ENCODE results near the gene CH25H.
A peak's percentile ranks its signal among the peaks of the same experiment; 100 is the strongest.
"Not testable (repeated sequence)": the region's sequence is repeated elsewhere in the genome, so short reads cannot be mapped to it uniquely, and the experiment has no call there.

Gene CH25H, protein sequence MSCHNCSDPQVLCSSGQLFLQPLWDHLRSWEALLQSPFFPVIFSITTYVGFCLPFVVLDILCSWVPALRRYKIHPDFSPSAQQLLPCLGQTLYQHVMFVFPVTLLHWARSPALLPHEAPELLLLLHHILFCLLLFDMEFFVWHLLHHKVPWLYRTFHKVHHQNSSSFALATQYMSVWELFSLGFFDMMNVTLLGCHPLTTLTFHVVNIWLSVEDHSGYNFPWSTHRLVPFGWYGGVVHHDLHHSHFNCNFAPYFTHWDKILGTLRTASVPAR

DNA sequence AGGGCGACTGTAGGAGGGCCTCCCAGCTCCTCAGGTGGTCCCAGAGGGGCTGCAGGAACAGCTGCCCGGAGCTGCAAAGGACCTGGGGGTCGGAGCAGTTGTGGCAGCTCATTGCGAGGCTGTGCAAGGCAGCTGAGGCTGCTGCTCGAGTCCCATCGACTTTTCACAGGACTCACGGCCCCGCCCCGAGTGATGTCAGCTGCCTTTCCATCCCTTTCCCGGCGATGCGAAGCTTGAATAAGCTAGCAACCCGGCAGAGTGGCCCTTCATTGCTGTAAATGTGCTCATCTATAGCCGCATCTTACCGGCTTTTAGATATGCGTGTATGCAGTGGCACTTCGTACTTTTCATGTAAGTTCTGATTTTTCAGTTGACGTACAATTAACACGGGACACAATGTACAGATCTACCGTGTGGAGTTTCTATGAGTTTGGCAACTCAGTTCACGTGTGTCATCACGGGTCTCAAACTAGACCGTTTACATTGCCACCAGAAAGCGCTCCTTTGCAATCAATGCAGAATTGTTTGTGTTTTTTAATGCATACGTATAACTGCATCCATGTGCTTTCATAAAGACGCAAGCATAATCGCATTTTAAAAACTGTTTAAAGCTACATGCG, at the start of gene CH25H:
TSS of gene CH25H (minus strand) at position 137 of the 620 bp plus-strand sequence. CDS start at position 112, 25 bp downstream.
- peak; percentile 43 for DNase-seq

DNA sequence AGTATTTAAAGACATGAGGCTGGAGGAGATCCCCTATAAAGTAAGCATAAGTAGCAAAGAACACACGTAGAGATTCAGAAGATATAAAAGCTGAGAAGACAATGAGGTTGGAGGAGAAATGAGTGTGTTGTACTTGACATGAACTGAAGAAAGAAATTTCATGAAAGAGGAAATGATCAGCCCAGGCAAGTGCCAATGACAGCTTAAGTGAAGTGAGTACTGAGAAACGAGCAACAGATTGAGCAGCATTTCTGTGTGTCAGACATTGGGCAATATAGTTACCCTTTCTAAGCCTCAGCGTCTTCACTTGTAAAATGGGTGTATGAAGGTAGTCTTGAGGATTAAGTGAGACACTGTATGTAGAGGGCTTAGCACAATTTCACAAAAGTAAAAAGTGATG, 49.2 kb upstream of the CH25H start:
- no peak for DNase-seq

DNA sequence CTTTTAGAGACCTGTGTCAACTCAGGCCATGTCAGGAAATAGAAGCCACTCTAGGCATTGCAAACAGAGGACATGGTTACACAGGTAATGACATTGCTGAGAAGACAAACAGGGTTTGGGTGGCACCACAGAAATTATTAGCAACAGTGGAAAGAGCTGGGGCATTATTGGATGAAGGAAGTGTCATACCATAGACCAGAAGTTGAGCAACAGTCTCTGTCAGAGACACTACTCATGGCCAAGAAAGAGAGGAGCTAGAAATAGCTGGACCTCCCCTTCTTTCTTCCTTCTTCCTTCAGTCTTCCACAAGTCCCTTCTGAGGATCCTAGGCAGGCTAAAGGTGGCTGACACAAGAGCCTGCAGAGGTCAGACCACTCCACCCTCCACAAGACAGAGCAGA, 48.7 kb upstream of the CH25H start:
- no peak for DNase-seq

DNA sequence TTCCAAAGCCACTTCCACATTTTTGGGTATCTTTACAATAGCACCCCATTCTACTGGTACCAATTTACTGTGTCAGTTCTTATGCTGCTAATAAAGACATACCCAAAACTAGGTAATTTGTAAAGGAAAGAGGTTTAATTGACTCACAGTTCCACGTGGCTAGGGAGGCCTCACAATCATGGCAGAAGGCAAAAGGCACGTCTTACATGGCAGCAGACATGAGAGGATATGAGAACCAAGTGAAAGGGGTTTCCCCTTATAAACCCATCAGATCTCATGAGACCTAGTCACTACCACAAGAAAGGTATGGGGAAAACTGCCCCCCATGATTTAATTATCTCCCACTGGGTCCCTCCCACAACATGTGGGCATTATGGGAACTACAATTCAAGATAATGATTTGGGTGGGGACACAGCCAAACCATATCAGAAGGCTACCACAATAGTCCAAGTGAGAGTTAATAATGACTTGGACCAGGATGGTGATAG, 48.0 kb upstream of the CH25H start:
- not testable (repeated sequence) for DNase-seq

DNA sequence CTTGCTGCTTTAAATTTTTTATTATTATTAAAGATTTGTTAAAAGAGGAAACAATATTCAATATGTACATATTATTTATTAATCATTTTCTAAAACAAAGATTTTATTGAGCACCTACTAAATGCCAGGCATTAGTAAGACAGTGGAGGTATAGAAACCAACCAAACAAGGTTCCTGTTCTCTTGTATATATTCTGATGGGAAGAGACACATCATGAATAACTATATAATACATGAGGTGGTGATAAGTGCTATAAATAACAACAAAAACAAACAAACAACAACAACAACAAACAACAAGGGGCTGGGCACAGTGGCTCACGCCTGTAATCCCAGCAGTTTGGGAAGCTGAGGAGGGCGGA, 45.1 kb upstream of the CH25H start:
- DNase-seq = no peak

DNA sequence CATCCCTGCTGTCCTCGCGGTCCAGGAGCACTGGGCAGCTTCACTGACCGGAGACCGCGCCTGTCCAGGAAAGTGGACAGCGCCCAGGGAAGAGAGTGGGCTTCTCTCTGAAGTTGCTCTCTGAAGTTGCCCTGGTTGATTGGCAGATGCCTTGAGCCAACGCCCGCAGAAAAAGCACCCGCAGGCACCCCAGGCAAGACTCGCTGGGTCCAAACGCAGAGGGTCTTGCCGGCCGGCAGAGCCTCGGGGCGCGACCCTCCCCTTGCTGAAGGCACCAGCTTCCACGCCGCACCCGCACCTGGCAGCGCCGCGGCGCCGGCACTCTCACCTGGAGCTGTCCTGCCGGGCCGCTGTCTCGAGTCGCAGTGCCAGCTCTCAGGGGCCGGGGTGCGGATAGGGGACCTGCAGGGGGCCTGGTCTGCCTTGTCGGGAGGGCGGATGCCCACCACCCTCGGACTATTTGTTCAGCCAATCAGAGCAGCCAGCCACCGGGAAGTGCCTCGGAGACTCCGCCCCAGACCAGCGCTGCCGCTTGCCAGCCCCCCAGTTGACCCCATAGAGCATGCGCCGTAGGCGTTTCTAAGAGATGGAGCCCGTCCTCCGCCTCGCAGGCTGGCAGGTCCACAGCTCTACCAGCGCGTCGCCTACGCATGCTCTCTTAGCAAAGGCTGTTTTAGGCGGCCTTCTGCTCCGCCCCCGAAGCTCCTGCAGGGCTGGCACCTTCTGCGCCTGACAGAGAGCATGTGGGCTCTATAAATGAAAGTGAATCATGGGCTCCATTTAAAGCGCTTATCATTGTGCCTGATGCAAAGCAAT, 44.5 kb upstream of the CH25H start, which contains the start of gene LIPA:
TSS of gene LIPA (minus strand) at position 367 of the 816 bp plus-strand sequence. CDS start 4,127 bp downstream, outside the sequence.
- peak; percentile 99 for DNase-seq

DNA sequence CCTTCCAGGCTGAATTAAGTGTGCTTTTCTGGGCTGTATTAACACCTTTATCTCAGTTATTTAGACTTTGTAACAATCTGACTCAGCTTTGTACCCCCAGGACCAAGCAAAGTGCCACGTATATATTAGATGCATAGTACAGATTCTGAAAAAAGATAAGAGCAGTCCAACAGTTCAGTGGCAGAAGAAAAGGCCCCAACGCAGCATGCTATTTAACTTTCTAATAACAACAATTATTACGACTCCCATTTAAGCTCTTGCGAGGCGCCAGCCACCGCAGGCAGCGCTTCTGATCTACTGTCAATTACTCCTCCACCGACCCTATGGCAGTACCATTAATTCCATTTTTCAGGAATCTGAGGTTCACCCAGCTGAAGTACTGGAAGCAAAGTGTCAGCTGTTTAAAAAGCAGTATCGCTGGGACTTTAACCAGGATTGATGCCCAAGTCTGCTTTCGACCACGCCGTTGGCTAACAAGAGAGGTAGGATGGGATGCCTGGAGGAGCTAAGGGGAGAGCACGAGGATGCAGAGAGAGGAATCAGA, 43.8 kb upstream of the CH25H start:
- peak; percentile 7 for DNase-seq

DNA sequence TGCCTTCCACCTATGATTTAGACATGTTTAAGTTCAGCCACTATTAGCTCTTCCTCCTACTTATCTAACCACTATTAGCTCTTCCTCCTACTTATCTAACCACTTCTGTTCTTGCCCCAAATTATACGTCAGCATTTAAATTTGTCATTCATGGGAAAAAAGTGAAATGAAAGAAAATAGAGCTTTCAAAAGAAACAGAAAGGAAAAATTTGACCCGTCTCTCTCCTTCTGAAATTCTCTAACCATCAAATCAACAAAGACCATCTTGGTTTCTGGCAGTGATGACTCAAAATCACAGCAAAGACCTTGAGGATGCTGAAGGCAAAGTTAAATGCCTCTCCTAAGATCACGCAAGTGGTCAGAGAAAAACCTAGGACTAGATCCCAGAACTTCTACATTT, 41.9 kb upstream of the CH25H start:
- no peak for DNase-seq

DNA sequence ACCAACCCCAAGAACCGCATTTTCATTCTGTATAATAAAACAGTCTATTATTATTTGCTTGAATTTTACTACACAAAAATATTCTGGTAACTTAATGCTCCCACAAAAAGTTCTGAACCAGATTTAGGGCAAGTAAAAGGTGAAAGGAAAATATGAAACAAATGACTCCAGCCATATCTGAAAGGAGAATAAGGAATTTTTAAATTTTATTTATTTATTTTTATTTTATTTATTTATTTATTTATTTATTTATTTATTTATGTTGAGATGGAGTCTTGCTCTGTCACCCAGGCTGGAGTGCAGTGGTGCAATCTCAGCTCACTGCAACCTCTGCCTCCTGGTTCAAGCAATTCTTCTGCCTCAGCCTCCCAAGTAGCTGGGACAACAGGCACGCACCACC, 40.5 kb upstream of the CH25H start:
- not testable (repeated sequence) for DNase-seq

DNA sequence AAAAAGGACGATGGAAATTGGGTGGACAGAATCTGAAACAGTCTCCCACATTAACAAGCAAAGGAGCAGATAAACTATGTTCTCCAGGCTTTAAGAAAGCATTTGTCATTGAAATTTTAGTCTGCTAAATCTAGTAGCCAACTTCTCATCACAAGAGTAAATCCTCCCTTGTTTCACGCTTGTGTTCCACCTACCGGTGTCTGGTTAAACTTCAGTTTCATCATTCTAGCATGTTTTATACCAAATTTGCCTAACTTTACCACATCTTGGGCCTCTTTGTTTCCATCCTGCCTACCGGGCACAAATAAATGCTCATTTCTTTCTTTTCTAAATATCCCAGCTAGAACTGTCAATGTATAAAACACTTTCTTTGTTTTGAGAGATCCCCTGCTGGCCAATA, 38.7 kb upstream of the CH25H start:
- DNase-seq = no peak

DNA sequence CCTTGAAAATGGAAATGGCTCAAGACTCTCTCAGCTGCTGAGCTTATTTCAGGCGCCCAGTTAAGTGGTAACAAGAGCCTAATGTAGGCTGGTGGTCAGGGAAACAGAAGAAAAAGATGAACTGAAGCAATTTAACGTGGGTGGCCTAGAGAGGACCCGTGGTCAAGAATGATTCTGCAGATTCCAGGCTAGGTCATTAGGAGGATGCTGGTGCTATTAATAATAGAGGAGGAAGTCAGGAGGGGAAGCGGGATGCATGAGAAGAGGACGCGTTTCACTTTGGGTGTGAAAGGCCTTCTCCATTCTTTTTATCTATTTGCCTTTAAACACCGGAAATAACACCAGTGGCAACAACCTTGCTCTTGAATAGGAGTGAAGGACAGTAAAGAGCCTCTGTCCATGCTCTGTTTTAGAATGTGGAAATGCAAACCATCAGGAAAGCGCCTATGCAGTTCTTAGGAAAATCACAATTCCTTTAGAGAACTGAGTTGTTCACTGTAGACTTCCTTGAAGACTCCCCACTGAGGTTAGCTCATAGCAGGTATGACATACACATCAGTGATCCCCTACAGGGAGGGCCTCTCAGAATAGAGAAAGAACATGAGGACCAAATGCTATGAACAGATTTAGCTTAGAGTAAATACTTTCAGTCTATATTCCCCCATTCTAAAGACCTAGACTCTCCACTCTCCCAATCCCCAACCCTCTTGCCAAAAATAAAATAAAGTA, 35.9 kb upstream of the CH25H start:
- DNase-seq = no peak

DNA sequence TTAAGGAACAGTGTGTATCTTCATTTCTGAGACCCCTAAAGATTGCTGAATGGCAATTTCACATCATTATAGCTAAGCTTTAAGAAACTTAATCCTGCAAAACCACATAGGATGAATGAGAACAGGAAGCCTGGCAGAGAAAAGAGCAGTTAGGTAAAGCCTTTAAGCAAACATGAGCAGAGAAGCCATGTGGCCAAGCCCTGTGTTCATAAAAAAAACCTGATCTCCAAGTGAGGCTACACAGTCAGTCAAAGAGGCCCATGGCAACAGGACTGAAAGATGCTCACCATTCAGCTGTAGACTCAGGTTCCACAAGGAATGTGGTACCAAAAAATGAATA, 35.2 kb upstream of the CH25H start:
- DNase-seq = no peak

DNA sequence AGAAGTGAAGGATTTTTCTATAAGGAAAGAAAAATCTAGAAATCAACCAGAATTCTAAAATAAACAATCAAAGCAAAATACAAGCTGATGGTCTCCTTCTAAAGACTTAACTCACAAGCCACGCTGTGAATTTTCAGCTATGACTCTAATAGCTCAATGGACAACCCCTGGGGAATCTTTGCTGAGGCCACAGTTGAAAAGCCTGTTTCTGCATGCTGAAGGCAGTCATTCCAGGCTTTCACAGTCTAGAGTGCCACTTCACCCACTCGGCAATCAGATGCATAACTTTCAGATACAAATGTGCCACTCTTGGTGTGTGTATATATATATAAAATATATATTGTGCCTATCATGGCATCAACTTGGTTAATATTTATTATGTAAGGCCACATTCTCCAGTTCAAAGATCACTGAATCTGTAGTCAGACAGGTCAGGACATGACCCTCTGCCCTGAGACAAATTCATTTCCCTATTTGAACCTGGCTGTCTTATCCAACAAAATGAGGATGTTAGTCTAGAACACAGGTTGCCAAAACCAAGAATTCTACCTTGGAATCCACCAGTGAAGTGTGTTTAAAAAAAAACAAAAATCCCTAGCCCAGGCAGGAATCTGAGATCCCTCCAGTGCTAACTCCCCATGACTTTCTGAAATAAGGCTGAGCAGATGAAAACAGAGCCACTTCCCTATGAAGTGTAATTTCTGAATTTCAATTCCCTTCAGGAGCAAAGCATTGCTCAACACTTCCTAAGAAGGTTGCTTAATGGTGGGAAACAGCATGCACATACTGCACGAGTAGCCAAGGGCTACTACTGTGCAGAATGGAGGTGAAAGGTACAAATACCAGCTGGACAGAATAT, 34.6 kb upstream of the CH25H start:
- no peak for DNase-seq

DNA sequence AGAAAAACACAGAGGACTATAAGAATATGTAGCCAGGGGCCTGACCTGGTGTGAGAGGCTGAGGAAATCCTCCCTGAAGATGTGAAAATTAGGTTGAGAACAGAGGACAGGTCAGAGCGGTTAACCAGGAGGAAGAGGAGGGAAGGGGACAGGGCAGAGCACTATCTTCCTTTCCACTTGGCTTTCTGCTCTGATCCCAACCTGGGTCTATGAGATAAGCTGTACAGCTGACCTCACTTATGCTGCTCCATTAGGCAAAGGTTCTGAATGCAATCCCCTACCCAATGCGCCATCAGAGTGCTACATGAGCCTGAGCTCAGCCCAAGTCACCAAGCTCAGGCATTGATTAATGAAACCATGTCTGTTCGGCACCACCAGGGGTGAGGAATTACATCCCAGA, 33.9 kb upstream of the CH25H start:
- DNase-seq = no peak

DNA sequence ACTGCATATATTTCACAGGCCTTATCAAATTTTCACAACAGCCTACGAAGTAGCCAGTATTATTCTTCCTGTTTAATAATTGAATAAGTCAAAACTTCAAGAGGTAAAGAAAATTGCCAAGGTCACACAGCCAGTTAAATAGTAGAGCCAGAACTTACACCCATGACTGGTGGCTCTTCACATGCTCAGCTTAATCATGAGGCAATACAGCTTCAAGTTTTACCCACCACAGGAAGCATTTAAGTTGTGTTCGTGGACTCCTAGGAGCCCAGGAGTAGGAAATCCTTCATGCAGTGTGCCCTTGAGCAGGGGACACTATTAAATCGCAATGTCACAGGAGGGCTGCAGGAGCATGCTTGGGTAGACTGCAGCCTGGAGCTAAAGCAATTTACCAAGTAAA, 33.4 kb upstream of the CH25H start:
- no peak for DNase-seq

DNA sequence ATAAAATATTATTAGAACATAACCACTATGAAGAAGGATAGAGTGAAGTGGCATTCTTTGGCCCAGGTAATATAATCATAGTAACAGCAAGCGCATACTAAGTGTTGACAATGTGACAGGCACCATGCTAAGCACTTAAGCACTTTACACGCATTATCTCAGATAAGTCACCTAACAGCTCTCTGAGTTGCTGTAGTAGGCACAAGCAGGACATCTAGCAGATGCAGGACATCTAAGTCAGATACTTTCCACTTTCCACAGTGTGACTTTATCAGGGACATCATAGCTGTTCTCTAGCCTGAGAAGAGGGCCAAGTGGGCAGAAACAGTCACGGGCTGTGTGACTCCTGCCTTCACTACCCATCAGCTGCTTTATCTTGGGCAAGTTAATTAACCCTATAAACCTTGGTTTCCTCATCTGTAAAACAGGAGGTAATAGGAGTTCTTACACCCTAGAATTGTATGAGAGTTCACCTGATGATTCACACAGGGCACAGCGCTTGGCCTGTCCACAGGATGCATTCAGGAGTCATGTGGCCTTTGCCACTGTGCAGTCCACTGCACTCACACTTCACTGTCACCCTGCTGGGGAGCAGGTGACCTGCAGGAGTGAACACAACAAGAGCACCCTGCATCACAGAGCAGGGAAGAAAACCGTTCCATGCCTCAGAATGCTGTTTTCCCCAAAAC, 32.0 kb upstream of the CH25H start:
- DNase-seq = no peak

DNA sequence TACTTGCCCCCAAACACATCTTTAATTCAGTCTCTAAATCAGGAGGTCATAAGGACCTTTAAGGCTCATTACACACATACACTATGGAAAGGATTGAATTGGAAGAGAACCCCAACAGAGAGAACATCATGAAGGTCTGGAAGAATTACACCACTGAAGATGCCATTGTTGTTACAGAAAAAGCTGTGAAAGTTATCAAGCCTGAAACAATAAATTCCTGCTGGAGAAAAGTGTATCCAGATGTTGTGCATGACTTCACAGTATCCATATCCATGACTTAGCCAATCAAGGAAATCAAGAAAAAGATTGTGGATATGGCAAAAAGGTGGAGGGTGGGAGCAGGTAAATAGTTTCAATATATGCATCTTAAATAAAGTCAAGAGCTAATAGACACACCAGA, 30.7 kb upstream of the CH25H start:
- DNase-seq = no peak

DNA sequence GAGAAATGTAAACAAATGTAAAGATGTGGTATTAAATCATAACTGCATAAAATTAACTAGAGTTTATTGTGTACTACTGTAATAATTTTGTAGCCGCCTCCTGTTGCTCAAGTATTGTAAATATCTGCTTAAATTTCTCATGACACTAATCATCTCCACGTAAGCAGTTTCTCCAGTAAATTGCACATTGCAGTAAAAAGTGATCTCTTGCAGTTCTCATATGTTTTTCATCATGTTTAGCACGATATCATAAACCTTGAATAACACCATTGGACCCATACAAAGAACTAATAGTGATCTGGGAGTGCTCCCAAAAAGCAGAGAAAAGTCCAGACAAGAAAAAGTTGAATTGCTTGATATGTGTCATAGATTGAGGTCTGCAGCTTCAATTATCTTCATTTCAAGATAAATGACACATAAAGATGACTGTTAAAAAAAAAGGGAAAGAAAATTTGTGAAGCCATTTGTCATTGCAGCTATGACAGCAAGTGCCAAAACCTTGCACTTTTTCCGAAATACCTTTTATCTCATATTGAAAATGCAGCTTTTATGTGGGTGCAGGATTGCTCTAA, 29.2 kb upstream of the CH25H start:
- no peak for DNase-seq

DNA sequence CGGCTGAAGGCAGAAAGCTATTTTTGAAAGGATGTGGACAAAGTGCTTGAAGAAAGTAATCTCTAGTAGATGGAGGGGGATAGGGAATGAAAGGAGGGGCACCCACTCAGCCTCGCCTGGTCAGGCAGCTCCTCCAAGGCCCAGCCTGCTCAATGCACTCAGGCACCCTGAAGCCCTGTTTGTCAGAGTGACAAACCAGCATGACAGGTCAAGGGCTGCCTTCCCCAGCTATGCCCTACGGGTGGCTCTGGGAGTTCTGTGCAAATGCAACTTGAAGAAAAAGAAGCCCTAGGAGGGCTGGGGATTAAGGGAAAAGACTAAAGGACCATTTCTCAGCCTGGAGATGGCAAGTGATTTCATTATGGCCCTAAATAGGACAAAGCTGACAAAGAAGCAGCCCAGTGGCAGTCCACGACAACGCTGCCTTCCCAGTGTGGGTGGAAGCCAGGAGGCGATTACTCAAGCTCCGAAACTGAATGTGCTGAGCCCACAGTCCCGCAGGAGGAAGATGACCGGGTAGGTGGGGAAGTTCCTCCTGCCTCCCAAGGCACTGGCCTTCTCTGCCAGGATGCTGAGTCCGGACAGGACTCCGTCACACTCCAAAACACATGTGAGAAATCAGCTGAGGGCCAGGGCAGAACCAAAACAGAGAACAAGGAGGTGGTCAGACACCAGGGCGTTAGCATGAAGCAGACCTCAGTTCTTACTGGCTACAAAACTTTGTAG, 28.1 kb upstream of the CH25H start:
- no peak for DNase-seq

DNA sequence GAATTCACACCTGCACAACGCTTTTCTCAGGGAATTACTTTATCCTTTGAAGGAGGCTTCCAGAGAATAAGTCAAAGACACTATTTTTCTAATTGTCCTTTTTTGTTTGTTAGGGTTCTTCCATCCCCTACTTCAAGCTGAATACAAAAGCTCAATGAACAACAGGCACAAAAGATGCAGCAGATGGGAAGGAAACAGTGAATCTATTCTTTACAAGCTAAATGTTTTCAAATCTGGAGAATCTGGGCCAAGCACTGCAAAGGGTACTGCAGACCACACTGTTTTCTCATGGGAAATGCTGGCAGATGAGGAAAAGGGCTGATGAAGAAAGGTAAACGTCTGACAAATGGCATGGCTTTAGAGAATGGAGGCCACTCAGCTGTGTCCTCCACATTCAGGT, 25.9 kb upstream of the CH25H start:
- no peak for DNase-seq
